NCI-H187 (cell line): ENCODE data around the gene DDX51.
"Not testable (repeated sequence)": the region's sequence is repeated elsewhere in the genome, so short reads cannot be mapped to it uniquely, and the experiment has no call there.

ENCODE experiments used
- DNase-seq, 2 experiments: peaks; one replicate each; lab custom pipeline; 2025; lab: John Stamatoyannopoulos, UW

The DDX51 gene

GRCh38 chr12:132117558-132117875 lies 26.6 kb downstream of the DDX51 start:
- no peak for DNase-seq

- DNase-seq = no peak
These were observed 27.2 kb downstream of the DDX51 start for GRCh38 chr12:132116709-132117557.

GRCh38 chr12:132115500-132115899 lies 28.6 kb downstream of the DDX51 start:
- no peak for DNase-seq

GRCh38 chr12:132114667-132115066 lies 29.5 kb downstream of the DDX51 start:
- no peak for DNase-seq

- DNase-seq = no peak
These were observed 32.3 kb downstream of the DDX51 start for GRCh38 chr12:132111654-132112304.

GRCh38 chr12:132110677-132111076 lies 33.4 kb downstream of the DDX51 start:
- DNase-seq = no peak

DNA sequence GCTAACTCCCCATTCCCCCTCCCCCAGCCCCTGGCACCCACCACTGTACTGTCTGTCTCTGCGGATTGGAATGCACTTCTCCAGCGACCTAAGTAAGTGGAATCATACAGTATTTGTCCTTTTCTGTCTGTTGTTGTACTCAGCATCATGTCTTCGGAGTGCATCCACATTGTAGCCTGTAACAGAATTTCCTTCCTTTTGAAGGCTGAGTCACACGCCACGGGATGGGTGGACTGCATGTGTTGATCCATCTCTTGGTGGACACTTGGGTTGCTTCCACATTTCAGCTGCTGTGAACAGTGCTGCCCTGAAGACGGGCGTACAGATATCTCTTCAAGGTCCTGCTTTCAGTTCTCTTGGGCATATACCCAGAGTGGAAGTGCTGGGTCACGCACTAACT lies 34.4 kb downstream of the DDX51 start:
- DNase-seq = no peak

DNA sequence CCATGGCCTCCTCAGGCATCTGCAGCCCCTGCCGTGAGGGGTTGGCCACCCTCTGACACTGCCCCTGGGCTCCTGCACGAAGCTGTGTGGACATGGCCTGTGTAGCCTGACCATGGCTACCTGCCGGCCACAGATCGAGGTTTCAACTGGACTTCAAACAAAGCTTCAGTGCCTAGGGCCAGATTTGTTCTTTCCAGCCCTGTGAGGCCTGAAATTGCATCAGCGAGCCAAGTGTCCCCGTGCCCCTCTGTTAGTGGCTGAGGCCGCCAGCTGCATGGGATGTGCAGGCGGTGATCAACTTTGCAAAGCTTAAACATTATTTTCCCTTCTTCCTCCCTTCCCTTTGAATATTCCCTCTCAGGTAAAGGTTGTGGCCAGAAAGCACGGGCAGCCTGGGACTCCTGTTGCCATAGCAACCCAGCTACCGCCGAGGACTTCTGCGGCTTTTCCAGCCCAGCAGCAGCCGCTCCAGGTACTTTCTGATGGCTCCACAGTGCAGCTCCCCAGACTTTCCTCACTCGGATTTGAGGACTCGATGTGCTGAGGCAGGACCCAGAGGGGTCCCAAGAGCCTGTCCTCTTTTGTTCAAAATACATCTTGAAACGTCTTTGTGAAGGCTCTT lies 35.8 kb downstream of the DDX51 start:
- DNase-seq = no peak

DNA sequence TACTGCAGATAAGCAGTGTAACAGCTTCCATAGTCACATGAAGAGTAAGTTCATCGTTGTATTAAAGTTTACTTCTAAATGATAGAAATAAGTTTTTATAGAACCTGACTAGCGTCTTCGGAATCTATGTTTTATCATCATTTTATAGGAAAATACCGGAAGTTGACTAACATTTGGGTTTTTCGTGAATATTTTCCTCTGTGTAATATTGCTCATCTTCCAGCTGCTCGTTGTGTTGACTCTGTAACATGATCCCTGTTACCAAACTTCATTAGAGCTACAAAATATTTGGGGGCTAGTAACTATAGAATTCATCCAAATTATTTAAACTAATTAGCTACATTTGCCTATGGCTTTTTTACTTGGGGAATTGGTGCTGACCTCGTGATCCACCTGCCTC lies 37.2 kb downstream of the DDX51 start:
- DNase-seq = no peak

DNA sequence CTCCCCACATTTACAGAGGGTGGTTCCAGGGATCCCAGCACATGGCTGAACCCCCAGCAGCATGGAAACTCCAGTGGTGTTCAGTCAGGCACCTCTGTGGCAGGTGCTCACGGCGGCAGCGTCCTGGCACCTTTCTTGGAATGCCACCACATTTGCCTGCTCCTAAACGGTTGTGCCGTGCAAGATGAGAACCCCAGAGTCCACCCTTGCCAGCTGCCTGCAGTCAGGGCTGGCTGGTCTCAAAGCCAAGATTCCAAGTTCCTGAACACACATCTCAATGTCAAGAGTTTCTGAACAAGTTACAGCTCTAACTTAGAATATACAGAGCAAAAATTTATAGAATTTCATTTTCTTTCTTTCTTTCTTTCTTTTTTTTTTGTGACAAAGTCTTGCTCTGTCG lies 38.7 kb downstream of the DDX51 start:
- no peak for DNase-seq

- DNase-seq = no peak
These were observed 40.4 kb downstream of the DDX51 start for GRCh38 chr12:132103542-132104308.

GRCh38 chr12:132103072-132103471 lies 41.0 kb downstream of the DDX51 start:
- not testable (repeated sequence) for DNase-seq

- no peak for DNase-seq
These were observed 41.8 kb downstream of the DDX51 start for GRCh38 chr12:132102297-132102696.

- DNase-seq = no peak
These were observed 43.6 kb downstream of the DDX51 start for GRCh38 chr12:132100306-132101065.

DNA sequence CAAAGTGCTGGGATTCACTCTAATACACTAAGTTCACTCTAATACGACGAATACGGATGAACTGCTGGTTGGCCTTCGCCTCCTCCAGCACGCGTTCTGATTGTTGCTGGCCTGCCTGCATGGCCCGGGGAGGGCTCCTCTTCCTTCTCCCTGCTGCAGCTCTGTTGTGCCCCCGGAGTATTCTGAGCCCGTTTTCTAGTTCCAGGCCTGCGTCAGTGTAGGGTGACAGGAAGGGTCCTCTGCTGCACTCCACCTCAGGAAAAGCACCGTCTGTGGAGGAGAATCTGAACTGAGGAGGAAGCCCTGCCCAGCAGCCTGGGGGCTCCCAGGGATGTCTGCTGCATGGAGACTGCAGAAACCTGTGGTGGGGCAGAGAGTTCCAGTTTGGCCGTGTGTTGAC lies 44.4 kb downstream of the DDX51 start:
- DNase-seq = no peak

DNA sequence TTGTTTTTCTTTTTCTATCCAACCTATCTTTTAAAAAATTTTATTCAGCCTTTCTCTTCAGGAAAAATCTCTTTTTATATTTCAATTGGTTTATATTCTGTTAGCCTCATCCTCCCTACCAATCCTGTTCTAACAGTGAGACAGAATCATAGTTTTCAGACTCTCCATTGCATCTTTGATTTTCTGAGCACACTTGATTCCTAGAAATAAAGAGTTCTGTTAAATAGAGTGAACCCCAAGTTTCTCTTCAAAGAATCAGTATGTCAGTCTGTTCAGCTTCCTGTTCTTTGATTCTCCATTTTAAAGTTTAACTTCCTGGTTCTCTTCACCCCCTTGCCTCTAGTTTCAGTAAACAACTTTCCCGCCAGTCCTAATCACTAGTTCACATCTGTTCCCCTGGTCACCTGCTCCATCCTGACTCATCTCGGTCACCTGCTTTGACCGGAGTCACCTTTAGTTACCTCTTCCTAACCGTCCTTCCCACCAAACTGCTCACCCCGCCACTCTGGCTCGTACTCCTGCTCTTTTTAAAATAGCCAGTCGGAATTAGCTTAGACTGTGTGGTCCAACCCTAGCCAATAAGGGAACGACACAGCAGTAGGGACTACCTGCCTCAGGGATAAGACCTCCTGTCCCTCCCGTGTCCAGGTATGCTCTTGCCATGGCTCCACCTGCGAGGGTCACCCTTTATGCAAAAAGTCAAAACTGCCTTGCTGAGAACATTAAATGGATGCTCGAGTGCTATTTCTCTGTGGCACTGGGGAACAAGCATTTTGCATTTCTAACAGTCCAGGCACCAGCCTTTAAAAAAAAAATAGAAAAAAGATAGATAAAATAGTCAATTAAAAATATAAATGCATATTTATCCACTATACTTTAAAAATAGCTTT lies 48.4 kb downstream of the DDX51 start:
- DNase-seq = no peak

GRCh38 chr12:132094269-132094891 lies 49.7 kb downstream of the DDX51 start:
- no peak for DNase-seq

GRCh38 chr12:132089407-132089910 lies 54.7 kb downstream of the DDX51 start:
- no peak for DNase-seq
